Common myeloid progenitor, CD34-positive (primary cell): ENCODE measurements around the gene VARS1.
"Not testable (repeated sequence)": the region's sequence is repeated elsewhere in the genome, so short reads cannot be mapped to it uniquely, and the experiment has no call there.

ENCODE experiments used
- CTCF ChIA-PET: fragments of 350-600 bp; sonication (Branson Sonifier 250); formaldehyde crosslinking; loops from one replicate; lab custom pipeline; 2021; ENCODE audit warnings: antibody characterized with exemption; lab: Charles Lee
- POLR2A ChIA-PET: fragments of 350-600 bp; sonication (Branson Sonifier 250); formaldehyde crosslinking; loops from one replicate; lab custom pipeline; 2021; ENCODE audit warnings: antibody characterized with exemption; lab: Charles Lee
- DNase-seq, 3 donors: peaks; one replicate each; pipeline versions ENCODE4 v3.0.0 to v3.0.0-alpha.2; 2013
- H3K27ac ChIP-seq, 2 experiments: 1 replicate in 1 of 2; 2 replicates in 1 of 2; pipeline ENCODE4 v1.7.0; 2013; ENCODE audit warnings: inconsistent platforms in 2 of 2, low read length in 2 of 2, mild to moderate bottlenecking in 2 of 2, low read depth in 1 of 2, moderate library complexity in 1 of 2; ENCODE audit not compliant: severe bottlenecking in 2 of 2, insufficient read depth in 1 of 2, poor library complexity in 1 of 2
- H3K27me3 ChIP-seq, 5 experiments: replicated peaks in 2 of 5; 1 replicate in 3 of 5; 2 replicates in 2 of 5; pipeline versions ENCODE4 v1.6.1 to v1.7.0; 2013; ENCODE audit warnings: low read length in 4 of 5, mild to moderate bottlenecking in 2 of 5, moderate library complexity in 2 of 5, inconsistent platforms in 1 of 5; ENCODE audit not compliant: insufficient read depth in 5 of 5, control insufficient read depth in 4 of 5
- H3K36me3 ChIP-seq, 4 experiments: 1 replicate in 2 of 4; 2 replicates in 2 of 4; pipeline versions ENCODE4 v1.6.1 to v1.7.0; 2013; ENCODE audit warnings: low read length in 3 of 4, control low read depth in 1 of 4, mild to moderate bottlenecking in 1 of 4; ENCODE audit not compliant: control insufficient read depth in 4 of 4, insufficient read depth in 4 of 4
- H3K4me1 ChIP-seq, 4 experiments: 1 replicate in 3 of 4; 2 replicates in 1 of 4; pipeline versions ENCODE4 v1.6.1 to v1.7.1; 2013; ENCODE audit warnings: low read length in 3 of 4, mild to moderate bottlenecking in 3 of 4, control low read depth in 1 of 4, inconsistent platforms in 1 of 4, moderate library complexity in 1 of 4; ENCODE audit not compliant: control insufficient read depth in 4 of 4, insufficient read depth in 4 of 4; ENCODE audit errors: control extremely low read depth in 1 of 4
- H3K4me3 ChIP-seq, 7 experiments: 1 replicate in 4 of 7; 2 replicates in 3 of 7; pipeline versions ENCODE4 v1.5.1 to v1.7.0; 2013; ENCODE audit warnings: mild to moderate bottlenecking in 7 of 7, low read length in 6 of 7, moderate library complexity in 6 of 7, inconsistent platforms in 2 of 7, low read depth in 2 of 7, control low read depth in 1 of 7; ENCODE audit not compliant: insufficient read depth in 4 of 7, control insufficient read depth in 1 of 7; ENCODE audit errors: extremely low read depth in 1 of 7
- H3K9me3 ChIP-seq, 5 experiments: 1 replicate in 4 of 5; 2 replicates in 1 of 5; pipeline versions ENCODE4 v1.6.1 to v1.7.1; 2013; ENCODE audit warnings: low read length in 4 of 5, mild to moderate bottlenecking in 2 of 5, inconsistent platforms in 1 of 5, low read depth in 1 of 5, moderate library complexity in 1 of 5; ENCODE audit not compliant: control insufficient read depth in 4 of 5, insufficient read depth in 2 of 5; ENCODE audit errors: control extremely low read depth in 1 of 5
- WGBS: methylation state at CpG from one replicate; pipeline ENCODE4 v1.1.5; 2013; ENCODE audit not compliant: insufficient coverage; 5-methylcytosine and 5-hydroxymethylcytosine counted together

VARS1 gene

GRCh38 chr6:31794866-31795615 is 511 bp downstream of the VARS1 start:
- DNase-seq = no peak
- WGBS = 1% methylated on average over 29 of the region's 44 CpGs
- H3K36me3 ChIP-seq = peaks cover 0 to 36% (median 11%) of the 10 kb centered on the region in 4 experiments
- peaks cover 14 to 67% (median 51%) of the 10 kb centered on the region in 4 experiments for H3K4me1 ChIP-seq
- CTCF ChIA-PET = interaction anchor here (0.6 to 2.6 kb wide), 9 partner anchors 10 to 35 kb away, joined by 3 to 13 read pairs (median 5); partner anchors contain the start of gene LSM2
- H3K9me3 ChIP-seq = no peaks in the 10 kb centered on the region
- H3K4me3 ChIP-seq = peak overlapping the region; percentile 73 to 98 (median 89)
- POLR2A ChIA-PET = interaction anchor here (0.6 to 1.5 kb wide), 9 partner anchors 12 to 300 kb away, joined by 3 to 7 read pairs (median 3); partner anchors contain the start of genes ABHD16A, HSPA1A, HSPA1B and HSPA1L
- peak overlapping the region; percentile 83 to 92 for H3K27ac ChIP-seq
- no peaks in the 10 kb centered on the region for H3K27me3 ChIP-seq

GRCh38 chr6:31794294-31794865 is 1.2 kb downstream of the VARS1 start:
- Histone ChIP-seq H3K4me1 (peaks cover 14 to 67% (median 51%) of the 10 kb centered on the region in 4 experiments), H3K36me3 (peaks cover 0 to 33% (median 14%) of the 10 kb centered on the region in 4 experiments), H3K9me3 (no peaks in the 10 kb centered on the region), H3K27ac (peak overlapping the region; percentile 83 to 92), H3K4me3 (peak overlapping the region; percentile 73 to 98 (median 89)), H3K27me3 (no peaks in the 10 kb centered on the region)
- 40% methylated on average over 7 of the region's 7 CpGs for WGBS
- no peak for DNase-seq
- ChIA-PET CTCF (interaction anchor here (1.0 to 2.6 kb wide), 3 partner anchors 9 to 36 kb away, joined by 3 to 11 read pairs (median 3); no protein-coding TSS in a partner anchor), POLR2A (interaction anchor here (0.6 to 1.0 kb wide), 2 partner anchors 56 to 299 kb away, joined by 3 read pairs; no protein-coding TSS in a partner anchor)

DNA sequence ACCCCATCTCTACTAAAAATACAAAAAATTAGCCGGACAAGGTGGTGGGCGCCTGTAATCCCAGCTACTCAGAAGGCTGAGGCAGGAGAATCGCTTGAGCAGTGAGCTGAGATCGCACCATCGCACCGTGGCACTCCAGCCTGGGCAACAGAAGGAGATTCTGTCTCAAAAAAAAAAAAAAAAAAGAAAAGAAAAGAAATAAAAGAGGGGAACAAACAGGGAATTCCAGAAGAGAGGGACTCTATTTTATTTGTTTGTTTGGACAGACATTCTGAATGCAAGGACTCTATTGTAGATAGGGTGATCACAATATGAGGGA is 1.7 kb downstream of the VARS1 start:
- POLR2A ChIA-PET = not testable (repeated sequence)

DNA sequence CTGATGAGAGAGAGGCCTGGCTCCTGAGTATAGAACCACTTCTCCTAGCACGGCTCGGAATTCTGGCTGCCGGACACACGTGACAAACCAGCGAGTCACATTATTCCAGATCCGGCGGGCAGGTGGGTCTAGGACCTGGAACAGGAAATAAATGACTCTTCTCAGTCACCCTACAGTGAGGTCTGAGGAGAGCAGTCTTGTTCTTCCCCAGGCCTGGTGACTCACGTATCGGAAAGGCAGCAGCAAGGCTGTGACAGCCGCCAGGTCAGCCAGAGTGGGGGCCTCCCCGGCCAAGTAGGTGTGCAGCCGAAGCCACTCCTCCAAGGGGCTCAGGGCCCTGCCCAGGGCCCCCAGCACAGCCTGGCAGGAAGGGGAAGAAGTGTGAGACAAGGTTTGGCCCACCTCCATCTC is 2.8 kb downstream of the VARS1 start:
- Histone ChIP-seq H3K9me3 (no peaks in the 10 kb centered on the region), H3K27me3 (no peaks in the 10 kb centered on the region), H3K36me3 (peaks cover 0 to 33% (median 15%) of the 10 kb centered on the region in 4 experiments), H3K27ac (no peak overlapping the region), H3K4me3 (peak overlapping the region in 2 of 7 experiments; percentile 11 to 49), H3K4me1 (peaks cover 9 to 62% (median 44%) of the 10 kb centered on the region in 4 experiments)
- peak; percentile 59 to 89 (median 85) for DNase-seq
- ChIA-PET CTCF (interaction anchor here (0.7 to 3.8 kb wide), 2 partner anchors 13 to 23 kb away, joined by 3 to 18 read pairs; partner anchors contain the start of gene LSM2), POLR2A (no interaction called here)
- 44% methylated on average over 9 of the region's 12 CpGs for WGBS

More for the DNA sequence above, 1.7 kb downstream of the VARS1 start:
- H3K9me3 ChIP-seq, H3K27me3 ChIP-seq, DNase-seq, CTCF ChIA-PET: not testable (repeated sequence)
- peak overlapping the region in 4 of 7 experiments; percentile 87 to 98 (median 90) for H3K4me3 ChIP-seq
- 100% methylated on average over 3 of the region's 6 CpGs for WGBS
- peaks cover 0 to 37% (median 15%) of the 10 kb centered on the region in 4 experiments for H3K36me3 ChIP-seq
- peaks cover 14 to 67% (median 51%) of the 10 kb centered on the region in 4 experiments for H3K4me1 ChIP-seq
- peak overlapping the region in 1 of 2 experiments; percentile 34 for H3K27ac ChIP-seq

GRCh38 chr6:31792090-31792374 is 3.5 kb downstream of the VARS1 start:
- POLR2A ChIA-PET = interaction anchor here (1.3 kb wide), 1 partner anchor 15 kb away, joined by 3 read pairs; the partner anchor contains the start of gene LSM2
- CTCF ChIA-PET = interaction anchor here (0.7 to 3.8 kb wide), 6 partner anchors 11 to 251 kb away, joined by 3 to 18 read pairs (median 6); partner anchors contain the start of gene LSM2
- peaks cover 8 to 54% (median 37%) of the 10 kb centered on the region in 4 experiments for H3K4me1 ChIP-seq
- H3K27me3 ChIP-seq = no peaks in the 10 kb centered on the region
- no peak overlapping the region for H3K27ac ChIP-seq
- DNase-seq = no peak
- WGBS = no CpG with 5 or more reads among the region's 3 CpGs
- H3K9me3 ChIP-seq = no peaks in the 10 kb centered on the region
- H3K36me3 ChIP-seq = peaks cover 0 to 31% (median 18%) of the 10 kb centered on the region in 4 experiments
- peak overlapping the region in 2 of 7 experiments; percentile 4 to 49 for H3K4me3 ChIP-seq

DNA sequence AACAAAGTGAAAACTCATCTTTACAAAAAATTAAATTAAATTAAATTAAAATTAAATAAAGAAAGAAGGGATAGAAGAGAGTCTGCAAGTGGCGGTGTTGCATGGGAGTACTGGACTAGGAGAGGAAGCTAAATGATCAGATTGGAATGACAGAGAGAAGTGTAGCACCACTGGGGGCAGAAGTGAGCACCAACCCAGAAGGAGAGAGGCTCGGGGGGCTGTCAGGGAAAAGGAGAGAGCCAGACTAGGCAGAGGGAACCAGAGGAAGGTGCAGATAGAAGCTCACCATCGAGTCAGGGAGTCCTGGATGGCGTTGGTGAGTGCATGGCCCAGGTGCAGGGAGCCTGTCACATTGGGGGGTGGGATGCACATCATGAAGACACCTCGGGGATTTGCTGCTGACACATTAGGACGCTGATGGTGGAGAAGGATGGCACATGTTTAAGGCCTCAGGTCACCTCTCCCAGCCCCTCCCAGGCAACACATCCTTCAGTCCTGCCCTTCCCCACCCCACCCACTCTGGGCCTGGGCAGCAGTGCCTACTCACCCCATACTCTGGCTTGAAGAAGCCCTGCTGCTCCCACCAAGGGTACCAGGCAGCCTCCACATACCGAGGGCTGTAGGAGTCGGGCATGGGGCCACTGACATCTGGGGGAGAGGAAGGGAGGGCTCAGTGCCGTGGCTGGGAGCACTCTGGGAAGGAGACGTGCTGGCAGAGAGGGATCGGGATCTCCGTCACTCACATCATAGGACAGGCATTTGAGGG is 4.0 kb downstream of the VARS1 start:
- H3K4me3 ChIP-seq = no peak overlapping the region
- CTCF ChIA-PET = interaction anchor here (0.7 to 3.8 kb wide), 15 partner anchors 8 to 250 kb away, joined by 3 to 18 read pairs (median 5); partner anchors contain the start of genes HSPA1B and LSM2
- peaks cover 0 to 27% (median 18%) of the 10 kb centered on the region in 4 experiments for H3K36me3 ChIP-seq
- POLR2A ChIA-PET = interaction anchor here (0.5 to 1.3 kb wide), 7 partner anchors 16 to 1871 kb away, joined by 3 to 5 read pairs (median 3); partner anchors contain the start of genes HSPA1B and LSM2
- no peaks in the 10 kb centered on the region for H3K27me3 ChIP-seq
- H3K4me1 ChIP-seq = peaks cover 8 to 49% (median 36%) of the 10 kb centered on the region in 4 experiments
- WGBS = 68% methylated on average over 7 of the region's 12 CpGs
- DNase-seq = peak in 2 of 3 donors; percentile 65 to 72
- H3K27ac ChIP-seq = no peak overlapping the region
- no peaks in the 10 kb centered on the region for H3K9me3 ChIP-seq
